MM.1S (cell line): ENCODE data around the gene ATXN10.

Experiments
- DNase-seq: peaks from one replicate; pipeline ENCODE4 v3.0.0-alpha.2; 2015
- H2AFZ ChIP-seq: fragments of 300-600 bp; sonication (generic); 2 replicates; pipeline ENCODE4 v1.6.0; 2016; ENCODE audit warnings: antibody characterized with exemption, low read length
- H3F3A ChIP-seq: fragments of 300-600 bp; sonication (generic); 2 replicates; pipeline ENCODE4 v1.6.1; 2016; ENCODE audit warnings: mild to moderate bottlenecking, antibody characterized with exemption, low read length, moderate library complexity, mixed read lengths; ENCODE audit not compliant: insufficient read depth
- H3K27ac ChIP-seq: fragments of 300-600 bp; sonication (generic); 2 replicates; pipeline ENCODE4 v1.5.1; 2016; ENCODE audit warnings: mild to moderate bottlenecking, low read length
- H3K27me3 ChIP-seq: fragments of 300-600 bp; sonication (generic); replicated peaks from 2 replicates; pipeline ENCODE4 v1.6.0; 2016; ENCODE audit warnings: low read length; ENCODE audit not compliant: insufficient read depth
- H3K36me3 ChIP-seq: fragments of 300-600 bp; sonication (generic); replicated peaks from 2 replicates; pipeline ENCODE4 v1.6.1; 2016; ENCODE audit warnings: mild to moderate bottlenecking, low read length, mixed read lengths; ENCODE audit not compliant: insufficient read depth
- H3K4me1 ChIP-seq: fragments of 300-600 bp; sonication (generic); 2 replicates; pipeline ENCODE4 v1.6.1; 2016; ENCODE audit warnings: low read length, mixed read lengths
- H3K4me2 ChIP-seq: fragments of 300-600 bp; sonication (generic); 2 replicates; pipeline ENCODE4 v1.6.0; 2016; ENCODE audit warnings: low read depth, low read length
- H3K4me3 ChIP-seq: fragments of 300-600 bp; sonication (generic); 2 replicates; pipeline ENCODE4 v1.5.1; 2016; ENCODE audit warnings: low read length, mixed read lengths
- H3K79me2 ChIP-seq: fragments of 300-600 bp; sonication (generic); 2 replicates; pipeline ENCODE4 v1.6.1; 2016; ENCODE audit warnings: mixed run types, low read length, mixed read lengths
- H3K9ac ChIP-seq: fragments of 300-600 bp; sonication (generic); 2 replicates; pipeline ENCODE4 v1.6.1; 2016; ENCODE audit warnings: low read length, mixed read lengths
- H3K9me2 ChIP-seq: fragments of 300-600 bp; sonication (generic); replicated peaks from 2 replicates; pipeline ENCODE4 v1.6.1; 2016; ENCODE audit warnings: mild to moderate bottlenecking, low read length, mixed read lengths; ENCODE audit not compliant: insufficient read depth
- H3K9me3 ChIP-seq: fragments of 300-600 bp; sonication (generic); replicated peaks from 2 replicates; pipeline ENCODE4 v1.6.1; 2016; ENCODE audit warnings: mild to moderate bottlenecking, low read length, mixed read lengths; ENCODE audit not compliant: insufficient read depth
- H4K20me1 ChIP-seq: fragments of 300-600 bp; sonication (generic); 2 replicates; pipeline ENCODE4 v1.6.1; 2016; ENCODE audit warnings: mild to moderate bottlenecking, low read length, moderate library complexity, mixed read lengths; ENCODE audit not compliant: insufficient read depth
- EZH2 ChIP-seq: fragments of 300-600 bp; sonication (generic); optimal IDR thresholded peaks from 2 replicates; pipeline ENCODE3; 2017; ENCODE audit warnings: low read depth, mild to moderate bottlenecking, antibody characterized with exemption, low read length, mixed read lengths
- EZH2phosphoT487 ChIP-seq: fragments of 300-600 bp; sonication (generic); IDR thresholded peaks from 2 replicates; pipeline ENCODE4 v1.6.1; 2018; ENCODE audit warnings: antibody characterized with exemption, low read length
- TF ChIP-seq, protein P1 (sequence below): fragments of 300-600 bp; sonication (generic); IDR thresholded peaks from 2 replicates; pipeline ENCODE4 v1.5.1; 2016; ENCODE audit warnings: antibody characterized with exemption, low read length, mixed read lengths

Gene ATXN10

DNA sequence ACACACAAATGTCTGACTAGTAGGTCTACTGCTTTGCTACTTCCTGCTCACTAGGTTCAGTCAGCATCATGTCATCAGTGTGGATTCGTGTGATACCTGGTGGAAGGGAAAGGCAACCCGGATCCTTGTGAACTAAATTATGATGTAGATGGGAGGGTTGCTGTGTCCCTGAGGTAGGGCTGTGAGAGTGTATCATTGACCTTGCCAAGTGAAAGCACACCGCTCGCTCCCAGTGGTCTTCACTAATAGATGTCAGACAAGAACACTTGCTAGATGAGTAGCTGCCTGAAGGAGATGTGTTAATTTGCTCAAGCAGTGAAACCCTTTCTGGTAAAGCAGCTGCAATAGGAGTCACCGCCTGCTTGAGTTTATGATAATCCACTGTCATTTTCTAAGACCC is 185.9 kb downstream of the ATXN10 start:
- Histone ChIP-seq H3F3A (no peaks in the 10 kb centered on the region), H3K27ac (no peak overlapping the region), H3K27me3 (no peaks in the 10 kb centered on the region), H4K20me1 (no peaks in the 10 kb centered on the region), H3K4me2 (no peak overlapping the region), H3K4me1 (no peaks in the 10 kb centered on the region), H3K9ac (no peak overlapping the region), H3K9me2 (no peaks in the 10 kb centered on the region), H3K79me2 (no peaks in the 10 kb centered on the region), H3K36me3 (no peaks in the 10 kb centered on the region), H3K9me3 (no peaks in the 10 kb centered on the region), H3K4me3 (no peak overlapping the region), H2AFZ (no peak overlapping the region)
- no peak for DNase-seq
- TF ChIP-seq, protein P1, sequence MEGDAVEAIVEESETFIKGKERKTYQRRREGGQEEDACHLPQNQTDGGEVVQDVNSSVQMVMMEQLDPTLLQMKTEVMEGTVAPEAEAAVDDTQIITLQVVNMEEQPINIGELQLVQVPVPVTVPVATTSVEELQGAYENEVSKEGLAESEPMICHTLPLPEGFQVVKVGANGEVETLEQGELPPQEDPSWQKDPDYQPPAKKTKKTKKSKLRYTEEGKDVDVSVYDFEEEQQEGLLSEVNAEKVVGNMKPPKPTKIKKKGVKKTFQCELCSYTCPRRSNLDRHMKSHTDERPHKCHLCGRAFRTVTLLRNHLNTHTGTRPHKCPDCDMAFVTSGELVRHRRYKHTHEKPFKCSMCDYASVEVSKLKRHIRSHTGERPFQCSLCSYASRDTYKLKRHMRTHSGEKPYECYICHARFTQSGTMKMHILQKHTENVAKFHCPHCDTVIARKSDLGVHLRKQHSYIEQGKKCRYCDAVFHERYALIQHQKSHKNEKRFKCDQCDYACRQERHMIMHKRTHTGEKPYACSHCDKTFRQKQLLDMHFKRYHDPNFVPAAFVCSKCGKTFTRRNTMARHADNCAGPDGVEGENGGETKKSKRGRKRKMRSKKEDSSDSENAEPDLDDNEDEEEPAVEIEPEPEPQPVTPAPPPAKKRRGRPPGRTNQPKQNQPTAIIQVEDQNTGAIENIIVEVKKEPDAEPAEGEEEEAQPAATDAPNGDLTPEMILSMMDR: no peak
- TF ChIP-seq EZH2: no peak
- TF ChIP-seq EZH2phosphoT487: no peak

GRCh38 chr22:45859231-45860161 is 187.9 kb downstream of the ATXN10 start:
- no peaks in the 10 kb centered on the region for H3K9me3 ChIP-seq
- H3K4me2 ChIP-seq: no peak overlapping the region
- H3K9me2 ChIP-seq: no peaks in the 10 kb centered on the region
- no peak overlapping the region for H3K27ac ChIP-seq
- no peak overlapping the region for H3K4me3 ChIP-seq
- no peaks in the 10 kb centered on the region for H3F3A ChIP-seq
- H3K79me2 ChIP-seq: no peaks in the 10 kb centered on the region
- DNase-seq: no peak
- TF ChIP-seq EZH2phosphoT487 (no peak), EZH2 (no peak)
- TF ChIP-seq, protein P1: no peak
- H3K36me3 ChIP-seq: no peaks in the 10 kb centered on the region
- H4K20me1 ChIP-seq: no peaks in the 10 kb centered on the region
- no peaks in the 10 kb centered on the region for H3K4me1 ChIP-seq
- H3K27me3 ChIP-seq: no peaks in the 10 kb centered on the region
- H3K9ac ChIP-seq: no peak overlapping the region
- no peak overlapping the region for H2AFZ ChIP-seq

- Histone ChIP-seq H3K36me3 (no peaks in the 10 kb centered on the region), H3K9me3 (no peaks in the 10 kb centered on the region), H3K4me2 (no peak overlapping the region), H3K79me2 (no peaks in the 10 kb centered on the region), H3K9ac (no peak overlapping the region), H3K27me3 (no peaks in the 10 kb centered on the region), H4K20me1 (no peaks in the 10 kb centered on the region), H3F3A (no peaks in the 10 kb centered on the region), H2AFZ (no peak overlapping the region), H3K4me3 (no peak overlapping the region), H3K4me1 (no peaks in the 10 kb centered on the region), H3K27ac (no peak overlapping the region), H3K9me2 (no peaks in the 10 kb centered on the region)
- DNase-seq: no peak
- TF ChIP-seq EZH2phosphoT487: no peak
- TF ChIP-seq EZH2: no peak
- TF ChIP-seq, protein P1: no peak
Observed at GRCh38 chr22:45860201-45860600, 188.6 kb downstream of the ATXN10 start.
